Mesenchymal stem cell (in vitro differentiated cells and primary cell): ENCODE data around the gene AMPH.

Experiments
- DNase-seq: peaks from one replicate; pipeline ENCODE4 v3.0.0-alpha.2; 2013
- H2AFZ ChIP-seq: one replicate; pipeline ENCODE4 v1.6.1; 2013; ENCODE audit warnings: low read depth, mild to moderate bottlenecking, control low read depth, inconsistent platforms, low read length, moderate library complexity
- H2AK5ac ChIP-seq: 2 replicates; pipeline ENCODE4 v1.6.1; 2013; ENCODE audit warnings: low read length, moderate library complexity, mild to moderate bottlenecking, inconsistent platforms; ENCODE audit not compliant: severe bottlenecking
- H2BK120ac ChIP-seq: one replicate; pipeline ENCODE4 v1.6.1; 2013; ENCODE audit warnings: low read depth, mild to moderate bottlenecking, inconsistent platforms, low read length, moderate library complexity
- H2BK12ac ChIP-seq, 2 experiments: one replicate each; pipeline ENCODE4 v1.6.1; 2013; ENCODE audit warnings: inconsistent platforms in 2 of 2, low read length in 2 of 2, mild to moderate bottlenecking in 2 of 2, moderate library complexity in 2 of 2, control low read depth in 1 of 2
- H2BK15ac ChIP-seq: one replicate; pipeline ENCODE4 v1.6.1; 2013; ENCODE audit warnings: mild to moderate bottlenecking, low read depth, inconsistent platforms; ENCODE audit not compliant: poor library complexity, severe bottlenecking
- H2BK5ac ChIP-seq: 2 replicates; pipeline ENCODE4 v1.6.1; 2013; ENCODE audit warnings: low read depth, mild to moderate bottlenecking, low read length, control low read depth, inconsistent platforms; ENCODE audit not compliant: poor library complexity, severe bottlenecking
- H3K14ac ChIP-seq, 2 experiments: one replicate each; pipeline ENCODE4 v1.6.1; 2013; ENCODE audit warnings: inconsistent platforms in 2 of 2, low read length in 2 of 2, control low read depth in 1 of 2, mild to moderate bottlenecking in 1 of 2, moderate library complexity in 1 of 2
- H3K18ac ChIP-seq, 2 experiments: one replicate each; pipeline ENCODE4 v1.6.1; 2013; ENCODE audit warnings: inconsistent platforms in 2 of 2, low read length in 2 of 2, control low read depth in 1 of 2, low read depth in 1 of 2, mild to moderate bottlenecking in 1 of 2
- H3K23ac ChIP-seq, 2 experiments: one replicate each; pipeline ENCODE4 v1.6.1; 2013; ENCODE audit warnings: inconsistent platforms in 2 of 2, low read length in 2 of 2, mild to moderate bottlenecking in 2 of 2, moderate library complexity in 2 of 2, control low read depth in 1 of 2
- H3K27ac ChIP-seq: 2 replicates; pipeline ENCODE4 v1.5.1; 2013; ENCODE audit warnings: mild to moderate bottlenecking, moderate library complexity, low read length, control low read depth, inconsistent platforms; ENCODE audit not compliant: poor library complexity, severe bottlenecking
- H3K27me3 ChIP-seq, 2 experiments: 2 replicates each; pipeline versions ENCODE4 v1.6.1 to v1.7.0; 2013; ENCODE audit warnings: low read length in 2 of 2, mild to moderate bottlenecking in 2 of 2, moderate library complexity in 2 of 2, control low read depth in 1 of 2, inconsistent platforms in 1 of 2; ENCODE audit not compliant: control insufficient read depth in 1 of 2, insufficient read depth in 1 of 2
- H3K36me3 ChIP-seq, 2 experiments: 2 replicates each; pipeline versions ENCODE4 v1.6.1 to v1.7.0; 2013; ENCODE audit warnings: low read length in 2 of 2, control low read depth in 1 of 2, inconsistent platforms in 1 of 2, low read depth in 1 of 2, mild to moderate bottlenecking in 1 of 2; ENCODE audit not compliant: insufficient read depth in 2 of 2, control insufficient read depth in 1 of 2
- H3K4ac ChIP-seq, 2 experiments: one replicate each; pipeline ENCODE4 v1.6.1; 2013; ENCODE audit warnings: inconsistent platforms in 2 of 2, low read length in 2 of 2, mild to moderate bottlenecking in 2 of 2, moderate library complexity in 2 of 2, control low read depth in 1 of 2, low read depth in 1 of 2
- H3K4me1 ChIP-seq: 2 replicates; pipeline ENCODE4 v1.6.1; 2013; ENCODE audit warnings: low read depth, low read length, control low read depth; ENCODE audit not compliant: control insufficient read depth, insufficient read depth
- H3K4me2 ChIP-seq: 2 replicates; pipeline ENCODE4 v1.6.1; 2013; ENCODE audit warnings: low read length, mild to moderate bottlenecking, inconsistent platforms; ENCODE audit not compliant: poor library complexity, severe bottlenecking
- H3K4me3 ChIP-seq, 2 experiments: 2 replicates each; pipeline versions ENCODE4 v1.5.1 to v1.7.0; 2013; ENCODE audit warnings: low read length in 2 of 2, mild to moderate bottlenecking in 2 of 2, control low read depth in 1 of 2, low read depth in 1 of 2; ENCODE audit not compliant: insufficient read depth in 1 of 2
- H3K79me1 ChIP-seq: replicated peaks from 2 replicates; pipeline ENCODE4 v1.6.1; 2013; ENCODE audit warnings: mild to moderate bottlenecking, control low read depth, low read length, inconsistent platforms; ENCODE audit not compliant: poor library complexity, severe bottlenecking
- H3K9ac ChIP-seq: 2 replicates; pipeline ENCODE4 v1.7.0; 2013; ENCODE audit warnings: mild to moderate bottlenecking, low read length, moderate library complexity
- H3K9me3 ChIP-seq: 2 replicates; pipeline ENCODE4 v1.7.0; 2013; ENCODE audit warnings: mild to moderate bottlenecking, low read length; ENCODE audit not compliant: control insufficient read depth
- H4K8ac ChIP-seq: one replicate; pipeline ENCODE4 v1.6.1; 2013; ENCODE audit warnings: inconsistent platforms, mild to moderate bottlenecking, low read length, moderate library complexity
- H4K91ac ChIP-seq: one replicate; pipeline ENCODE4 v1.6.1; 2013; ENCODE audit warnings: mild to moderate bottlenecking, low read length, inconsistent platforms
- WGBS: methylation state at CpG from one replicate; pipeline ENCODE4 v1.1.7; 2013; ENCODE audit warnings: mixed read lengths; 5-methylcytosine and 5-hydroxymethylcytosine counted together

The AMPH gene

DNA sequence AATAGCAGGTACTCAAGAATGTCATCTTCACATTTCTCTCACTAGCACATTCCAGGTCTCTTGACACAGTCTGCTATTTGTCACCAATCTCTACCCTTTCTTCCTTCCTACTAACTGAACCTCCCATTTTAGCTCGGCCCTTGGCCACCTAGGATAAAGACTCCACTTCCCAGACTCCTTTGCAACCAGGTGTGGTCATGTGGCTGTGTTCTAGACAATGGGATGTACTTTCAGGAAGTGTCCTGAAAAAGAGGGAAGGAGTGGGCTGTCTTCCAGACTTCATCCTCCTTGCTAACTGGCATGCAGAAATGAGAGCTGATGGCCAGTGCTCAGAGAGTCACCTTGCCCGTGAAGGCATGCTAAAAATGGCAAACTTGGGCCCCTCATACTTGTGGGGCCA lies 139.2 kb downstream of the AMPH start:
- Histone ChIP-seq H3K23ac (no peak overlapping the region), H3K4me1 (no peaks in the 10 kb centered on the region), H3K27me3 (no peaks in the 10 kb centered on the region), H3K9me3 (no peaks in the 10 kb centered on the region), H2BK5ac (no peak overlapping the region), H2AFZ (no peak overlapping the region), H2AK5ac (no peak overlapping the region), H4K91ac (no peak overlapping the region), H3K36me3 (peaks cover 0 to 13% of the 10 kb centered on the region in 2 experiments), H2BK15ac (no peak overlapping the region), H3K14ac (no peak overlapping the region), H3K4ac (no peak overlapping the region), H3K79me1 (no peaks in the 10 kb centered on the region), H3K4me3 (no peak overlapping the region), H4K8ac (no peak overlapping the region), H3K9ac (no peak overlapping the region), H3K18ac (no peak overlapping the region), H2BK12ac (no peak overlapping the region), H3K27ac (no peak overlapping the region), H3K4me2 (no peak overlapping the region), H2BK120ac (no peak overlapping the region)
- 40% methylated on average over 1 of the region's 2 CpGs for WGBS
- DNase-seq, result no peak

DNA sequence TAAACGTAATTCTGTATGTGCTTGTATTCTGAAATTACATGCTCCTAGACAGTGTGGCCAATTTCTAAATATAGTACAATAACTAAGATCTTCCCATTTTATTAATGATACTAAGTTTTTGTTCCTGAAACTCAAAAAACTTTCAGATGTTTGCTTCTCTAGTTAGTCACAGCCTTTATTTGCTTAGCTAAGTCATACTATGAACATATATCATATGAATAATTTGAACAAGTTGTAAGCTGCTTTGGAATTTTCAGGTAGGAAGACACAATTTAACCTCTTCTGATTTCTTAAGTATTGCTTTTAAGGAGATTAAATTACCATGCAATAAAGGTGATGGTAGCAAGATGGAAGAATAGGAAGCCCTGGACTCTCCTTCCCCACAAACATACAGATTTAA lies 148.7 kb downstream of the AMPH start:
- H3K27me3 ChIP-seq, result no peaks in the 10 kb centered on the region
- no peak for DNase-seq
- H2BK5ac ChIP-seq, result no peak overlapping the region
- H3K4me2 ChIP-seq, result no peak overlapping the region
- no peak overlapping the region for H4K8ac ChIP-seq
- peaks cover 19% of the 10 kb centered on the region for H3K9me3 ChIP-seq
- H3K4me1 ChIP-seq, result no peaks in the 10 kb centered on the region
- H4K91ac ChIP-seq, result no peak overlapping the region
- H2AK5ac ChIP-seq, result no peak overlapping the region
- no peak overlapping the region for H3K4me3 ChIP-seq
- no peak overlapping the region for H2BK15ac ChIP-seq
- no peak overlapping the region for H3K9ac ChIP-seq
- no peak overlapping the region for H3K27ac ChIP-seq
- H3K79me1 ChIP-seq, result no peaks in the 10 kb centered on the region
- H3K36me3 ChIP-seq, result peaks cover 0 to 11% of the 10 kb centered on the region in 2 experiments
- no peak overlapping the region for H3K14ac ChIP-seq
- no peak overlapping the region for H3K23ac ChIP-seq
- H2AFZ ChIP-seq, result no peak overlapping the region
- no peak overlapping the region for H2BK12ac ChIP-seq
- no CpG with 5 or more reads among the region's 1 CpG for WGBS
- no peak overlapping the region for H3K4ac ChIP-seq
- no peak overlapping the region for H3K18ac ChIP-seq
- no peak overlapping the region for H2BK120ac ChIP-seq

DNA sequence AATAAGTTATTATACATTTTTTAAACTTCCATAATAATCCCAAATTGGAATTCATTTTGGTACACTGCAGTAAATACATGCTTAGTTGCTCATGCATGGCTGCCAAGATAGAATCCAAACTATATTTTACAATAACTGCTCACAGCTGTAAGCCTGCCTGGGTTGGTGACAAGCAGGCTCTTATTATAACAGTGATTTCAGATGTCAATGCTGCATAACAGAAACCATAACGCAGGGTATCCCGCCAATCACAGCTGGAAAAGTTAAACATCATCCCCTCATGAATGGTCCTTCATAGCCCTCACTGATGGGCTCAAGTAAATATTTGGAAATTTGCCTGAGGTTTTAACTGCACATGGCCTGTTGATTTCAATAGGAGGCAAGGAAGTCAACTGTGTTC lies 149.8 kb downstream of the AMPH start:
- DNase-seq, result no peak
- no peak overlapping the region for H3K18ac ChIP-seq
- peaks cover 19% of the 10 kb centered on the region for H3K9me3 ChIP-seq
- no peak overlapping the region for H2BK120ac ChIP-seq
- no peaks in the 10 kb centered on the region for H3K4me1 ChIP-seq
- H3K36me3 ChIP-seq, result peaks cover 0 to 13% of the 10 kb centered on the region in 2 experiments
- H2AK5ac ChIP-seq, result no peak overlapping the region
- H3K23ac ChIP-seq, result no peak overlapping the region
- no peak overlapping the region for H2AFZ ChIP-seq
- H4K91ac ChIP-seq, result no peak overlapping the region
- no peak overlapping the region for H3K4ac ChIP-seq
- no peak overlapping the region for H2BK15ac ChIP-seq
- H3K79me1 ChIP-seq, result no peaks in the 10 kb centered on the region
- H3K4me3 ChIP-seq, result no peak overlapping the region
- no peak overlapping the region for H3K27ac ChIP-seq
- H2BK12ac ChIP-seq, result no peak overlapping the region
- 100% methylated on average over 2 of the region's 2 CpGs for WGBS
- H3K9ac ChIP-seq, result no peak overlapping the region
- no peak overlapping the region for H3K4me2 ChIP-seq
- no peaks in the 10 kb centered on the region for H3K27me3 ChIP-seq
- no peak overlapping the region for H4K8ac ChIP-seq
- no peak overlapping the region for H3K14ac ChIP-seq
- H2BK5ac ChIP-seq, result no peak overlapping the region

DNA sequence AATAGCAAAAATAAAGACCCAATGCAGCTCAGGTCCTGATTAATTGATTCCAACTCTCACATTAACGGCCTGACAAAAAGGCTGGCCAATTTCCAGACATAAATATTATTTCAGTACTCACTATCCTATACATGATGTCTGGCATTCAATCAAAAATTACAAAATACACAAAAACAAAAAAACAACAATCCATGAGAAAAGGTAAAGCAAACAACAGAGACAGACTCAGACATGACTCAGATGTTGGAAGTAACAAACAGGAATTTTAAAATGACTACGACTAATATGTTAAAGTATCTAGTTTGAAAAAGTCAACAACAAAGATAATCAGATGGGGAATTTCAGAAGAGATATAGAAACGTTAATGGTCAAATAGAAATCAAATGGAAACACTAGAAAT lies 152.8 kb downstream of the AMPH start:
- no peaks in the 10 kb centered on the region for H3K27me3 ChIP-seq
- no peaks in the 10 kb centered on the region for H3K79me1 ChIP-seq
- H4K91ac ChIP-seq, result no peak overlapping the region
- no peak overlapping the region for H3K9ac ChIP-seq
- no peak overlapping the region for H4K8ac ChIP-seq
- peaks cover 7% of the 10 kb centered on the region for H3K9me3 ChIP-seq
- no peak for DNase-seq
- no peak overlapping the region for H3K18ac ChIP-seq
- no peak overlapping the region for H2BK12ac ChIP-seq
- H3K23ac ChIP-seq, result no peak overlapping the region
- H2BK120ac ChIP-seq, result no peak overlapping the region
- H3K4me3 ChIP-seq, result no peak overlapping the region
- H3K4me2 ChIP-seq, result no peak overlapping the region
- no peak overlapping the region for H3K14ac ChIP-seq
- H2AFZ ChIP-seq, result no peak overlapping the region
- no peak overlapping the region for H2BK5ac ChIP-seq
- H3K4me1 ChIP-seq, result no peaks in the 10 kb centered on the region
- no peak overlapping the region for H2BK15ac ChIP-seq
- H2AK5ac ChIP-seq, result no peak overlapping the region
- H3K27ac ChIP-seq, result no peak overlapping the region
- no peak overlapping the region for H3K4ac ChIP-seq
- peaks cover 0 to 36% of the 10 kb centered on the region in 2 experiments for H3K36me3 ChIP-seq
- WGBS, result 40% methylated on average over 2 of the region's 3 CpGs
